ENCODE data around the gene GIPR.
"Not testable (repeated sequence)": the region's sequence is repeated elsewhere in the genome, so short reads cannot be mapped to it uniquely, and the experiment has no call there.

Gene GIPR

GRCh38 chr19:45692187-45693105, 24.4 kb downstream of the GIPR start, which contains the start of gene QPCTL:
TSS of gene QPCTL (plus strand) at chr19:45692666. CDS start at chr19:45692704, 38 bp downstream.
- peak; percentile 99 for DNase-seq

- peak; percentile 42 for DNase-seq
Observed at GRCh38 chr19:45693106-45693788, 25.2 kb downstream of the GIPR start.

- DNase-seq = no peak
Observed at GRCh38 chr19:45701676-45702075, 33.7 kb downstream of the GIPR start.

GRCh38 chr19:45705115-45705514, 37.1 kb downstream of the GIPR start:
- DNase-seq = no peak

GRCh38 chr19:45705710-45706415, 37.8 kb downstream of the GIPR start:
- no peak for DNase-seq

GRCh38 chr19:45710356-45711130, 42.5 kb downstream of the GIPR start:
- no peak for DNase-seq

- no peak for DNase-seq
Observed at GRCh38 chr19:45711851-45712698, 44.1 kb downstream of the GIPR start.

- DNase-seq = no peak
Observed at GRCh38 chr19:45712699-45713067, 44.7 kb downstream of the GIPR start.

GRCh38 chr19:45713141-45713540, 45.1 kb downstream of the GIPR start:
- DNase-seq = no peak

- DNase-seq = no peak
Observed at GRCh38 chr19:45715139-45715538, 47.1 kb downstream of the GIPR start.

- DNase-seq = peak; percentile 53
Observed at GRCh38 chr19:45716359-45717130, 48.5 kb downstream of the GIPR start.

GRCh38 chr19:45717131-45717982, 49.3 kb downstream of the GIPR start:
- DNase-seq = peak; percentile 99

GRCh38 chr19:45717983-45718650, 50.1 kb downstream of the GIPR start:
- no peak for DNase-seq

- not testable (repeated sequence) for DNase-seq
Observed at GRCh38 chr19:45720065-45720464, 52.0 kb downstream of the GIPR start.

- not testable (repeated sequence) for DNase-seq
Observed at GRCh38 chr19:45728683-45729082, 60.7 kb downstream of the GIPR start.

GRCh38 chr19:45729800-45730290, 61.8 kb downstream of the GIPR start:
- no peak for DNase-seq

- peak; percentile 98 for DNase-seq
Observed at GRCh38 chr19:45730368-45731288, 62.6 kb downstream of the GIPR start, which contains the start of gene FBXO46. TSS of gene FBXO46 (minus strand) at chr19:45730896. CDS start at chr19:45713495, 17,401 bp downstream.
